ENCODE data around the gene PAWR. TPM values are rescaled to one million over a fixed set of nuclear protein-coding genes. Genes with fewer than 3 reads are reported as not detected.

The PAWR gene
- total RNA-seq, 1 experiment from 2014 or later = 106 TPM

DNA sequence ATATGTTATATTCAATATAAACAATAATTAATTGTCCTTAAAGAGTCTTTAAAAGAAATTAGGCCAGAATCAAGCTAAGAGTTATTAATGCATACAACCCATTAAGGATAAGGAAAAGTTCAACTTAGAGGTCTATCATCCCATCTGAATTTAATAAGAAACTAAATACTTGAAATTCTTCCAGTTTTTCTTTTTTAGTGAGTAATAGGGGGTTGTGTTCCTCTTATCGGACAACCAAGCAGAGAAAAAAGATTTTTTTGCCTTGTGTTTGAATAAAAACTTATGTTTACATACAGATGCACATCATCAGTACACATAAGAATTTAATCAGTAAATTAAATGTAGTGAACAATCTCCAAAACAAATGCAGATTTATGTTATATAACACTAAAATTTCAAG, 32.5 kb downstream of the PAWR start:
- H4K20me1 ChIP-seq (ENCODE audit: insufficient read depth) = peaks cover 3% of the 10 kb centered on the region; the same call in 1 of the 2 replicates
- H3K4me3 ChIP-seq (replicated peaks in 1 of 2; ENCODE audit: low read depth in 1 of 2, low read length in 2 of 2) = no peak overlapping the region
- H3K4me2 ChIP-seq (ENCODE audit: low read length) = no peak overlapping the region
- TF ChIP-seq MAX (IDR thresholded peaks at IDR 0.05) (no peak), SP1 (IDR thresholded peaks at IDR 0.05; ENCODE audit: low read depth) (no peak), CEBPB (IDR thresholded peaks at IDR 0.05; ENCODE audit: low read depth) (no peak), FOSL1 (IDR thresholded peaks at IDR 0.05; ENCODE audit: low read depth) (no peak), SIN3A (IDR thresholded peaks at IDR 0.05; ENCODE audit: low read depth) (no peak)
- ATAC-seq = no peak
- DNase-seq (ENCODE audit: low read depth, low spot score) = no peak
- POLR2A ChIA-PET = no interaction called here
- RAD21 ChIA-PET (ENCODE audit: low non-redundant PET in 1 of 2, low total read pairs in 2 of 2, uncharacterized antibody in 2 of 2, unreplicated experiment in 2 of 2) = no interaction called here
- H3K79me2 ChIP-seq (ENCODE audit: insufficient read depth, low read length) = peaks cover 82% of the 10 kb centered on the region
- no TSS peak for BruUV-seq (replicated peaks)
- no peak overlapping the region for H2AFZ ChIP-seq (ENCODE audit: low read depth, low read length, poor library complexity, severe bottlenecking)
- no peaks in the 10 kb centered on the region for H3K9me2 ChIP-seq (ENCODE audit: insufficient read depth)
- no peaks in the 10 kb centered on the region for H3K36me3 ChIP-seq (ENCODE audit: control insufficient read depth in 1 of 2, insufficient read depth in 2 of 2, low read length in 2 of 2)
- H3K27ac ChIP-seq (ENCODE audit: low read depth, low read length) = no peak overlapping the region
- H3K9ac ChIP-seq (ENCODE audit: low read length) = no peak overlapping the region
- no peaks in the 10 kb centered on the region; a peak in 1 of 4 replicates for H3K4me1 ChIP-seq (ENCODE audit: control insufficient read depth in 1 of 2, insufficient read depth in 2 of 2, low read length in 2 of 2)
- no peaks in the 10 kb centered on the region for H3K9me3 ChIP-seq (ENCODE audit: control insufficient read depth in 1 of 2, insufficient read depth in 1 of 2, low read depth in 1 of 2, low read length in 2 of 2)
- intact Hi-C loops (cut with micrococcal nuclease) = no loop called here
- no peaks in the 10 kb centered on the region for H3K27me3 ChIP-seq (ENCODE audit: insufficient read depth, low read length)
- CTCF ChIA-PET = no interaction called here

DNA sequence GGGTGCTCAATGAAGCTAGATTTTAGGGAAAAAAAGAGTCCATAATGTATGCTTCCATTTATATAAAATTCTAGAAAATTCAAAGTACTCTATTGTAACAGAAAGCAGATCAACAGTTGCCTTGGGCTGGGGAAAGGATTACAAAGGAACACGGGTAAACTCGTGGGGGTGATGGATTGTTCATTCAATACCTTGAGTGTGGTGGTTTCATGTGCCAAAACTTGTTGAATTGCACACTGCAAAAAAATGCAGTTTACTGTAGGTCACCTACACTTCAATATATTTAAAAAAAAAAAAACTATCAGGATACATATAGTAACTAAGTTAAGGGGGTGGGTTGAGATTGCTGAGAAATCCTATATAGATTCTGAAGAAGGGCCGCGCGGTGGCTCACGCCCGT, 33.6 kb downstream of the PAWR start:
- Histone ChIP-seq H3K4me2 (ENCODE audit: low read length) (no peak overlapping the region), H2AFZ (ENCODE audit: low read depth, low read length, poor library complexity, severe bottlenecking) (no peak overlapping the region), H3K4me3 (replicated peaks in 1 of 2; ENCODE audit: low read depth in 1 of 2, low read length in 2 of 2) (no peak overlapping the region), H3K9ac (ENCODE audit: low read length) (no peak overlapping the region), H3K9me3 (ENCODE audit: control insufficient read depth in 1 of 2, insufficient read depth in 1 of 2, low read depth in 1 of 2, low read length in 2 of 2) (no peaks in the 10 kb centered on the region), H3K27me3 (ENCODE audit: insufficient read depth, low read length) (no peaks in the 10 kb centered on the region), H3K79me2 (ENCODE audit: insufficient read depth, low read length) (peaks cover 77% of the 10 kb centered on the region), H3K27ac (ENCODE audit: low read depth, low read length) (no peak overlapping the region), H3K4me1 (ENCODE audit: control insufficient read depth in 1 of 2, insufficient read depth in 2 of 2, low read length in 2 of 2) (no peaks in the 10 kb centered on the region; a peak in 1 of 4 replicates), H3K9me2 (ENCODE audit: insufficient read depth) (no peaks in the 10 kb centered on the region), H4K20me1 (ENCODE audit: insufficient read depth) (peaks cover 3% of the 10 kb centered on the region; the same call in 1 of the 2 replicates), H3K36me3 (ENCODE audit: control insufficient read depth in 1 of 2, insufficient read depth in 2 of 2, low read length in 2 of 2) (no peaks in the 10 kb centered on the region)
- ChIA-PET RAD21 (ENCODE audit: low non-redundant PET in 1 of 2, low total read pairs in 2 of 2, uncharacterized antibody in 2 of 2, unreplicated experiment in 2 of 2) (no interaction called here), POLR2A (no interaction called here), CTCF (no interaction called here)
- BruUV-seq (replicated peaks) = no TSS peak
- intact Hi-C loops (cut with micrococcal nuclease) = no loop called here
- DNase-seq (ENCODE audit: low read depth, low spot score) (no peak), ATAC-seq (no peak)
- TF ChIP-seq, protein P1, sequence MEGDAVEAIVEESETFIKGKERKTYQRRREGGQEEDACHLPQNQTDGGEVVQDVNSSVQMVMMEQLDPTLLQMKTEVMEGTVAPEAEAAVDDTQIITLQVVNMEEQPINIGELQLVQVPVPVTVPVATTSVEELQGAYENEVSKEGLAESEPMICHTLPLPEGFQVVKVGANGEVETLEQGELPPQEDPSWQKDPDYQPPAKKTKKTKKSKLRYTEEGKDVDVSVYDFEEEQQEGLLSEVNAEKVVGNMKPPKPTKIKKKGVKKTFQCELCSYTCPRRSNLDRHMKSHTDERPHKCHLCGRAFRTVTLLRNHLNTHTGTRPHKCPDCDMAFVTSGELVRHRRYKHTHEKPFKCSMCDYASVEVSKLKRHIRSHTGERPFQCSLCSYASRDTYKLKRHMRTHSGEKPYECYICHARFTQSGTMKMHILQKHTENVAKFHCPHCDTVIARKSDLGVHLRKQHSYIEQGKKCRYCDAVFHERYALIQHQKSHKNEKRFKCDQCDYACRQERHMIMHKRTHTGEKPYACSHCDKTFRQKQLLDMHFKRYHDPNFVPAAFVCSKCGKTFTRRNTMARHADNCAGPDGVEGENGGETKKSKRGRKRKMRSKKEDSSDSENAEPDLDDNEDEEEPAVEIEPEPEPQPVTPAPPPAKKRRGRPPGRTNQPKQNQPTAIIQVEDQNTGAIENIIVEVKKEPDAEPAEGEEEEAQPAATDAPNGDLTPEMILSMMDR (IDR thresholded peaks at IDR 0.05 in 2 of 3, conservative IDR thresholded peaks at IDR 0.05 in 1 of 3; ENCODE audit: borderline replicate concordance in 1 of 3, insufficient read depth in 1 of 3, low read depth in 2 of 3, low read length in 2 of 3) = no peak
- TF ChIP-seq SP1 (IDR thresholded peaks at IDR 0.05; ENCODE audit: low read depth) (no peak), EZH2 (IDR thresholded peaks at IDR 0.05) (no peak), CBX3 (IDR thresholded peaks at IDR 0.05; ENCODE audit: low read depth) (no peak), CEBPB (IDR thresholded peaks at IDR 0.05; ENCODE audit: low read depth) (no peak), FOSL1 (IDR thresholded peaks at IDR 0.05; ENCODE audit: low read depth) (no peak), REST (IDR thresholded peaks at IDR 0.05; ENCODE audit: low read depth) (no peak), RAD21 (IDR thresholded peaks at IDR 0.05; ENCODE audit: low read depth) (no peak), ZNF274 (IDR thresholded peaks at IDR 0.05; ENCODE audit: low read depth, low read length) (no peak), TCF7L2 (IDR thresholded peaks at IDR 0.05; ENCODE audit: borderline replicate concordance, extremely low read depth, insufficient read depth, insufficient read length) (no peak)
- TF ChIP-seq, protein P2, sequence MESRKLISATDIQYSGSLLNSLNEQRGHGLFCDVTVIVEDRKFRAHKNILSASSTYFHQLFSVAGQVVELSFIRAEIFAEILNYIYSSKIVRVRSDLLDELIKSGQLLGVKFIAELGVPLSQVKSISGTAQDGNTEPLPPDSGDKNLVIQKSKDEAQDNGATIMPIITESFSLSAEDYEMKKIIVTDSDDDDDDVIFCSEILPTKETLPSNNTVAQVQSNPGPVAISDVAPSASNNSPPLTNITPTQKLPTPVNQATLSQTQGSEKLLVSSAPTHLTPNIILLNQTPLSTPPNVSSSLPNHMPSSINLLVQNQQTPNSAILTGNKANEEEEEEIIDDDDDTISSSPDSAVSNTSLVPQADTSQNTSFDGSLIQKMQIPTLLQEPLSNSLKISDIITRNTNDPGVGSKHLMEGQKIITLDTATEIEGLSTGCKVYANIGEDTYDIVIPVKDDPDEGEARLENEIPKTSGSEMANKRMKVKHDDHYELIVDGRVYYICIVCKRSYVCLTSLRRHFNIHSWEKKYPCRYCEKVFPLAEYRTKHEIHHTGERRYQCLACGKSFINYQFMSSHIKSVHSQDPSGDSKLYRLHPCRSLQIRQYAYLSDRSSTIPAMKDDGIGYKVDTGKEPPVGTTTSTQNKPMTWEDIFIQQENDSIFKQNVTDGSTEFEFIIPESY (IDR thresholded peaks at IDR 0.05; ENCODE audit: extremely low read depth, insufficient replicate concordance, low read length) = no peak
